HepG2 (cell line): ENCODE data around the gene GRK4. TPM values are rescaled to one million over a fixed set of nuclear protein-coding genes. Genes with fewer than 3 reads are reported as not detected.

Experiments used
- ATAC-seq: fragments of 200-7000 bp; cut with Tn5 transposase; 3 replicates; pipeline ENCODE4 v1.9.1; 2020; ENCODE audit warnings: mild to moderate bottlenecking, moderate library complexity
- BruUV-seq: library from RNA; stranded (reverse); fragments of 400-500 nt; replicated peaks from 2 replicates; lab custom pipeline; 2021; lab: Mats Ljungman, UMichigan
- CTCF ChIA-PET: fragments of 300-600 bp; formaldehyde crosslinking; extraction: SDS; loops from one replicate; lab custom pipeline; 2021; ENCODE audit warnings: low total read pairs, inconsistent platforms, low intra/inter-chr PET ratio; lab: Yijun Ruan, JAX
- POLR2A ChIA-PET: fragments of 350-600 bp; sonication (Branson Sonifier 250); formaldehyde crosslinking; loops from one replicate; lab custom pipeline; 2020; ENCODE audit warnings: antibody characterized with exemption, inconsistent platforms; lab: Yijun Ruan, JAX
- DNase-seq: peaks from one replicate; pipeline ENCODE4 v3.0.0-alpha.2; 2015; ENCODE audit warnings: low spot score
- FAIRE-seq: peaks from 3 replicates; lab custom pipeline; 2011; peaks lifted over from hg19 to GRCh38; lab: Jason Lieb, UNC
- H2AFZ ChIP-seq: one replicate; pipeline ENCODE4 v1.6.1; 2011; ENCODE audit warnings: low read length, inconsistent platforms
- H3K27ac ChIP-seq: fragments of 300-600 bp; 3 replicates; pipeline ENCODE4 v1.8.0; 2011; ENCODE audit warnings: mixed run types, mild to moderate bottlenecking, mixed read lengths, low read length, inconsistent platforms; ENCODE audit not compliant: insufficient read depth; ENCODE audit errors: extremely low read length
- H3K27me3 ChIP-seq, 2 experiments: fragments of 200-600 bp in 1 of 2; 2 replicates in 1 of 2; 3 replicates in 1 of 2; pipeline versions ENCODE4 v1.6.0 to v1.8.0; 2011; ENCODE audit warnings: low read length in 2 of 2, mild to moderate bottlenecking in 2 of 2, moderate library complexity in 2 of 2, inconsistent platforms in 1 of 2; ENCODE audit not compliant: insufficient read depth in 2 of 2, control insufficient read depth in 1 of 2
- H3K36me3 ChIP-seq, 2 experiments: fragments of 200-600 bp in 1 of 2; replicated peaks in 1 of 2; 2 replicates in 1 of 2; 3 replicates in 1 of 2; pipeline versions ENCODE4 v1.5.1 to v1.8.0; 2011; ENCODE audit warnings: low read length in 2 of 2, inconsistent platforms in 1 of 2; ENCODE audit not compliant: insufficient read depth in 2 of 2, control insufficient read depth in 1 of 2
- H3K4me1 ChIP-seq: 2 replicates; pipeline ENCODE4 v1.5.1; 2012; ENCODE audit warnings: low read length, inconsistent platforms; ENCODE audit not compliant: insufficient read depth
- H3K4me2 ChIP-seq: 2 replicates; pipeline ENCODE4 v1.6.0; 2011; ENCODE audit warnings: low read depth, low read length, inconsistent platforms
- H3K4me3 ChIP-seq, 3 experiments: fragments of 200-600 bp in 1 of 3; sonication (generic), shearing (Covaris generic) in 1 of 3; replicated peaks in 1 of 3; 2 replicates each; pipeline ENCODE4 v1.5.1; 2011 to 2016; ENCODE audit warnings: low read length in 3 of 3, inconsistent platforms in 2 of 3, low read depth in 2 of 3, mild to moderate bottlenecking in 2 of 3, control low read depth in 1 of 3, mixed read lengths in 1 of 3; ENCODE audit not compliant: insufficient read depth in 1 of 3
- H3K79me2 ChIP-seq: one replicate; pipeline ENCODE4 v1.6.1; 2011; ENCODE audit warnings: low read length, inconsistent platforms; ENCODE audit not compliant: insufficient read depth
- H3K9ac ChIP-seq: 2 replicates; pipeline ENCODE4 v1.6.0; 2011; ENCODE audit warnings: mild to moderate bottlenecking, low read depth, low read length, inconsistent platforms; ENCODE audit not compliant: insufficient read depth
- H3K9me3 ChIP-seq: 2 replicates; pipeline ENCODE4 v1.5.1; 2012; ENCODE audit warnings: mild to moderate bottlenecking, low read length
- H4K20me1 ChIP-seq: 2 replicates; pipeline ENCODE4 v1.6.0; 2011; ENCODE audit warnings: inconsistent platforms, mild to moderate bottlenecking, low read length, moderate library complexity; ENCODE audit not compliant: insufficient read depth
- AHDC1 ChIP-seq: sonication (generic); formaldehyde crosslinking; IDR thresholded peaks from 2 replicates; pipeline ENCODE4 v1.5.1; 2020; ENCODE audit warnings: mild to moderate bottlenecking, missing genetic modification reagents, borderline replicate concordance
- ELF1 ChIP-seq: sonication (generic); formaldehyde crosslinking; IDR thresholded peaks from 2 replicates; pipeline ENCODE4 v1.4.0; 2020; ENCODE audit warnings: missing genetic modification reagents
- GMEB1 ChIP-seq: sonication (generic); formaldehyde crosslinking; IDR thresholded peaks from 2 replicates; pipeline ENCODE4 v1.5.1; 2020; ENCODE audit warnings: missing genetic modification reagents, mild to moderate bottlenecking, borderline replicate concordance
- ZNF264 ChIP-seq: sonication (generic); formaldehyde crosslinking; IDR thresholded peaks from 2 replicates; pipeline ENCODE4 v1.4.0; 2020; ENCODE audit warnings: missing genetic modification reagents
- WGBS: methylation state at CpG from one replicate; pipeline ENCODE4 v1.1.6; 2017; ENCODE audit warnings: low lambda C conversion rate; 5-methylcytosine and 5-hydroxymethylcytosine counted together
- in situ Hi-C: cut with HindIII; loops from 2 replicates; pipeline ENCODE4 v1.10.0; 2017; ENCODE audit warnings: low pct_unique_long_range_greater_than_20kb; ENCODE audit not compliant: extremely low pct_ligation_motif_present
- intact Hi-C: fragments of 100-400 bp; cut with micrococcal nuclease; formaldehyde crosslinking; loops from one replicate; pipeline ENCODE4 v1.10.0; 2022; ENCODE audit not compliant: unreplicated experiment
- polyA plus RNA-seq, 8 experiments: library from polyadenylated mRNA; depleted of rRNA in 3 of 8; stranded (reverse) in 7 of 8; unstranded in 1 of 8; fragments of >200 nt; fragmentation: Illumina TruSeq in 4 of 8; extraction: Trizol in 4 of 8; gene quantifications; 2 replicates each; pipeline versions ENCODE4 v1.2.1 to v1.2.3, GENCODE V29; 2011 to 2016; ENCODE audit warnings: low read depth in 4 of 8, missing spikeins in 1 of 8, mixed read lengths in 1 of 8; ENCODE audit not compliant: insufficient read depth in 1 of 8
- total RNA-seq, 5 experiments: library from RNA; depleted of rRNA; stranded (reverse); fragments of >200 nt; fragmentation: Illumina TruSeq; extraction: Trizol; gene quantifications; 2 replicates each; pipeline ENCODE4 v1.2.3, GENCODE V29; 2016; ENCODE audit warnings: low read depth in 1 of 5
- TF ChIP-seq, protein P1 (sequence below): sonication (generic); formaldehyde crosslinking; IDR thresholded peaks from 2 replicates; pipeline ENCODE4 v1.5.0; 2020; ENCODE audit warnings: mild to moderate bottlenecking, missing genetic modification reagents
- TF ChIP-seq, protein P2 (sequence below): sonication (generic); formaldehyde crosslinking; conservative IDR thresholded peaks from 2 replicates; pipeline ENCODE4 v1.4.0; 2020; ENCODE audit warnings: missing genetic modification reagents

The GRK4 gene
- total and polyA plus RNA-seq, 2 of the 13 experiments (the other 11 are each of a cell fraction or from before 2014, with no cell fraction given), result 1.8 to 2.0 TPM

- TF ChIP-seq AHDC1 (CRISPR knock-in tag), result no peak
Observed at GRCh38 chr4:2934077-2934812, 29.1 kb upstream of the GRK4 start (continued).

DNA sequence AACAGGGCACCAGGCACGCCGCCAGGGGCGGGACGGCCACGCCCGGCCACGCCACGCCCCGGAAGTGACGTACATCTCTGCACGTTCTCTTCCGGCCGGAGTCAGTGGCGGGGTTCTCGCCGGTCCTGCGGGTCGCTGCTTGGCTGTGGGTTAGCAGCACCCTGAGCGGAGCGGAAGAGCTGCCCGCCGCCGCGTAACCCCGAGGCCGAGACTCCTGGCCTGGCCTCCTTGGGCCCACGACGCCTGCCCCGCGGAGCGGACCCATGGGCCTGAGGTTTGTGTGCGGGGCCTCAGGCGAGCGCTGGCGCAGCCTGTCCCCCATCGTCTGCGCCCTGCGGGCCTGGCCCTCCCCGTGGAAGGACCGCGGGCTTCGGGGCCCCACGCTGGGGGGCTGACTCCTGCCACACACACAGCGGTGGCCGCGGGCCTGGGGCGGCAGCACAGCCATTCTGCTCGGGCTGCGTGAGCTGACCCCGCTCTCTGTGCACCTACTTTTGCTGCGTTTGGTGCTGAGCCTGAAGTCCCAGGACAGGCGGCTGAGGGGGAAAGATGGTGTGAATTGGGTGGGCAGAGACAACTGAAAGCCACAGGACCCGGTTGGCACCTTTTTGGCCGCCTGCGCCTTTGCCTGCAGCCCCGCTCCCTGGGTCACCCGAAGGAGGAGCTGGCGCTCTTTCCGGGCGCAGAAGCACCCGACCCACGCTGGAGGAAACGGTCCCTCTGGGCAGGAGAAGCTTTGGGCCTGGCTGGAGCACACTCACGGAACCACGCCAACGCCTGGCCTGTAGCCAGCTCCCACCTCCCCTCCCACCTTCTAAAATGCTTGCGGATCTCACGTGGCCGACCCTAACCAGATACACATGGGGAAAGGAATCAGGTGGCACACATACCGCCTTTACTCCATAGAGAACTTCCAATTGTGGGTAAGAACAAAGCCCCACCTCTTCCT is 28.3 kb upstream of the GRK4 start:
- Histone ChIP-seq H3K4me2 (peak overlapping the region; percentile 90), H3K4me1 (peaks cover 43% of the 10 kb centered on the region), H3K27me3 (no peaks in the 10 kb centered on the region; a peak in 1 of 5 replicates), H4K20me1 (peaks cover 17% of the 10 kb centered on the region; the same call in 1 of the 2 replicates), H3K79me2 (peaks cover 10% of the 10 kb centered on the region), H3K36me3 (peaks cover 14 to 26% of the 10 kb centered on the region in 2 experiments; a peak in 4 of 5 replicates), H3K9me3 (no peaks in the 10 kb centered on the region), H3K9ac (peak overlapping the region; percentile 90), H3K27ac (peak overlapping the region; percentile 67), H2AFZ (no peak overlapping the region), H3K4me3 (peak overlapping the region; percentile 97 to 98 (median 98))
- FAIRE-seq, result peak; percentile 34
- intact Hi-C loops, result loop anchor here (5.0 to 10.0 kb wide), 2 partner anchors 70 to 93 kb away; partner anchors contain the start of gene ADD1
- peak; percentile 69 for DNase-seq
- ATAC-seq, result peak; percentile 62
- ChIA-PET POLR2A (interaction anchor here (0.9 to 1.8 kb wide), 6 partner anchors 14 to 399 kb away, joined by 3 to 5 read pairs (median 4); partner anchors contain the start of gene FAM193A), CTCF (interaction anchor here (1.6 kb wide), 1 partner anchor 20 kb away, joined by 5 read pairs; no protein-coding TSS in a partner anchor)
- in situ Hi-C loops, result no loop called here
- TSS peak; percentile 68 for BruUV-seq
- 0% methylated on average over 10 of the region's 70 CpGs for WGBS
- peak; percentile 60 for TF ChIP-seq ELF1 (CRISPR knock-in tag)
- TF ChIP-seq ZNF264 (CRISPR knock-in tag), result no peak
- TF ChIP-seq, protein P1, sequence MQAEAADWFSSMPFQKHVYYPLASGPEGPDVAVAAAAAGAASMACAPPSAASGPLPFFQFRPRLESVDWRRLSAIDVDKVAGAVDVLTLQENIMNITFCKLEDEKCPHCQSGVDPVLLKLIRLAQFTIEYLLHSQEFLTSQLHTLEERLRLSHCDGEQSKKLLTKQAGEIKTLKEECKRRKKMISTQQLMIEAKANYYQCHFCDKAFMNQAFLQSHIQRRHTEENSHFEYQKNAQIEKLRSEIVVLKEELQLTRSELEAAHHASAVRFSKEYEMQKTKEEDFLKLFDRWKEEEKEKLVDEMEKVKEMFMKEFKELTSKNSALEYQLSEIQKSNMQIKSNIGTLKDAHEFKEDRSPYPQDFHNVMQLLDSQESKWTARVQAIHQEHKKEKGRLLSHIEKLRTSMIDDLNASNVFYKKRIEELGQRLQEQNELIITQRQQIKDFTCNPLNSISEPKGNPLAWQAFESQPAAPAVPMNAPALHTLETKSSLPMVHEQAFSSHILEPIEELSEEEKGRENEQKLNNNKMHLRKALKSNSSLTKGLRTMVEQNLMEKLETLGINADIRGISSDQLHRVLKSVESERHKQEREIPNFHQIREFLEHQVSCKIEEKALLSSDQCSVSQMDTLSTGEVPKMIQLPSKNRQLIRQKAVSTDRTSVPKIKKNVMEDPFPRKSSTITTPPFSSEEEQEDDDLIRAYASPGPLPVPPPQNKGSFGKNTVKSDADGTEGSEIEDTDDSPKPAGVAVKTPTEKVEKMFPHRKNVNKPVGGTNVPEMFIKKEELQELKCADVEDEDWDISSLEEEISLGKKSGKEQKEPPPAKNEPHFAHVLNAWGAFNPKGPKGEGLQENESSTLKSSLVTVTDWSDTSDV, result peak; percentile 61; the same call in 1 of the 2 replicates
- TF ChIP-seq, protein P2, sequence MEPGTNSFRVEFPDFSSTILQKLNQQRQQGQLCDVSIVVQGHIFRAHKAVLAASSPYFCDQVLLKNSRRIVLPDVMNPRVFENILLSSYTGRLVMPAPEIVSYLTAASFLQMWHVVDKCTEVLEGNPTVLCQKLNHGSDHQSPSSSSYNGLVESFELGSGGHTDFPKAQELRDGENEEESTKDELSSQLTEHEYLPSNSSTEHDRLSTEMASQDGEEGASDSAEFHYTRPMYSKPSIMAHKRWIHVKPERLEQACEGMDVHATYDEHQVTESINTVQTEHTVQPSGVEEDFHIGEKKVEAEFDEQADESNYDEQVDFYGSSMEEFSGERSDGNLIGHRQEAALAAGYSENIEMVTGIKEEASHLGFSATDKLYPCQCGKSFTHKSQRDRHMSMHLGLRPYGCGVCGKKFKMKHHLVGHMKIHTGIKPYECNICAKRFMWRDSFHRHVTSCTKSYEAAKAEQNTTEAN (CRISPR knock-in tag), result no peak
- TF ChIP-seq GMEB1 (CRISPR knock-in tag), result peak; percentile 79
